ENCODE measurements around the gene MBD5.

Gene MBD5

DNA sequence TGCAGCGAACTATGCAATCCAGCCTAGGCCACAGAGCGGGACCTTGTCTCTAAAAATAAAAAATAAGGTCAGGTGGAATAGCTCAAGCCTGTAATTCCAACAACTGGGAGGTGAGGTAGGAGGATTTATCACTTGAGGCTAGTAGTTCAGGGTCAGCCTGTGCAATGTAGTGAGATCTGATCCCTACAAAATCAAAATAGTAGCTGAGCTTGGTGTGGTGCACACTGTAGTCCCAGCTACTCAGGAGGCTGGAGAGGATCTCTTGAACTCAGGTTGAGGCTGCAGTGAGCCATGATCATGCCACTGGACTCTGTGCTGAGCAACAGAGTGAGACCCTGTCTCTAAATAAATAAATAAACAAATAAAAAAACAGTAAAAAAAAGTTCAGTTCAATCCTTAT, 5.7 kb downstream of the MBD5 start:
- DNase-seq (ENCODE audit: extremely low read depth, insufficient read length): no peak
- Histone ChIP-seq H3K36me3 (ENCODE audit: control insufficient read depth, insufficient read depth, low read length) (0 out of 2 replicates have a peak, but pooled peaks cover 1% of the 10 kb centered on the region), H3K4me3 (replicated peaks; ENCODE audit: low read depth, low read length) (no peak overlapping the region), H3K27me3 (replicated peaks; ENCODE audit: control insufficient read depth, insufficient read depth, low read length) (no peaks in the 10 kb centered on the region)
- TF ChIP-seq, protein P1, sequence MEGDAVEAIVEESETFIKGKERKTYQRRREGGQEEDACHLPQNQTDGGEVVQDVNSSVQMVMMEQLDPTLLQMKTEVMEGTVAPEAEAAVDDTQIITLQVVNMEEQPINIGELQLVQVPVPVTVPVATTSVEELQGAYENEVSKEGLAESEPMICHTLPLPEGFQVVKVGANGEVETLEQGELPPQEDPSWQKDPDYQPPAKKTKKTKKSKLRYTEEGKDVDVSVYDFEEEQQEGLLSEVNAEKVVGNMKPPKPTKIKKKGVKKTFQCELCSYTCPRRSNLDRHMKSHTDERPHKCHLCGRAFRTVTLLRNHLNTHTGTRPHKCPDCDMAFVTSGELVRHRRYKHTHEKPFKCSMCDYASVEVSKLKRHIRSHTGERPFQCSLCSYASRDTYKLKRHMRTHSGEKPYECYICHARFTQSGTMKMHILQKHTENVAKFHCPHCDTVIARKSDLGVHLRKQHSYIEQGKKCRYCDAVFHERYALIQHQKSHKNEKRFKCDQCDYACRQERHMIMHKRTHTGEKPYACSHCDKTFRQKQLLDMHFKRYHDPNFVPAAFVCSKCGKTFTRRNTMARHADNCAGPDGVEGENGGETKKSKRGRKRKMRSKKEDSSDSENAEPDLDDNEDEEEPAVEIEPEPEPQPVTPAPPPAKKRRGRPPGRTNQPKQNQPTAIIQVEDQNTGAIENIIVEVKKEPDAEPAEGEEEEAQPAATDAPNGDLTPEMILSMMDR (IDR thresholded peaks at IDR 0.05; ENCODE audit: insufficient read depth, low read length, poor library complexity, severe bottlenecking): no peak

DNA sequence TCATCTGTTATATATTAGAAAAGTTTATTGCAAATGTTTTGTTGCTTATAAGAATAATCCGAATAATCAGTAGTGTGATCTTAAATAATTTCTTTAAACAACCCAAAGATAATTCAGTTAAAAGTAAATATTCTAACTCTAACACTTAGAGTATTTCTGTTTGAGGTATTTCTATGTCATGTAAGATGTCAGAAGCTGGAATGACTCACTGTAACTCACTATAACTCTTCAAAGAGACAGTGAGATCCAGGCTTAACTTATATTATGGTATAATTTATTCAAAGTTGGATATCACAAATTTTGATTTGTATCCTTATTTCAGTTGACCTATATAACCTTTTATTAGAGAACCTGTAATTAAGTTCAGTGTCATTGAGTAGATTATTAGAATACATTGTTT, 6.9 kb downstream of the MBD5 start:
- TF ChIP-seq, protein P1 (IDR thresholded peaks at IDR 0.05; ENCODE audit: insufficient read depth, low read length, poor library complexity, severe bottlenecking): no peak
- 0 out of 2 replicates have a peak, but pooled peaks cover 1% of the 10 kb centered on the region for H3K36me3 ChIP-seq (ENCODE audit: control insufficient read depth, insufficient read depth, low read length)
- no peaks in the 10 kb centered on the region for H3K27me3 ChIP-seq (replicated peaks; ENCODE audit: control insufficient read depth, insufficient read depth, low read length)
- no peak for DNase-seq (ENCODE audit: extremely low read depth, insufficient read length)
- no peak overlapping the region for H3K4me3 ChIP-seq (replicated peaks; ENCODE audit: low read depth, low read length)

DNA sequence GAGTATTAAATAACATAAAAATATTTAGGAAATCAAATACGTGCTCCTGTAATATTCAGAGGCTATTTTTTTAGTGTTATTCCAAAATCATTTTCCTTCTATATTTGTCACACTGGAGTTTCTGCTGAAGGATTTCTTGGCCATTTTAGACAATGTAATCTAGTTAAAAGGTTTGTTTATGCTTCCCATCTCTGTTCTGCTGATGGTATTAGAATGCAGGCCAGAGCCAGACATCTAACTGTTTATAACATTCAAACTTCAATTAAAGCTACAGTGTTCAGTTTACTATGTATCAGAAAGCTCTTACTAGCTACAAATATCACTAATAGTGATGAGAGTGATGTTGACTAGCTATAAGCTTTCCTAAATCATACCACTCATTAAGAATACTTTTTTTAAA, 7.9 kb downstream of the MBD5 start:
- no peak overlapping the region for H3K4me3 ChIP-seq (replicated peaks; ENCODE audit: low read depth, low read length)
- H3K36me3 ChIP-seq (ENCODE audit: control insufficient read depth, insufficient read depth, low read length): 0 out of 2 replicates have a peak, but pooled peaks cover 1% of the 10 kb centered on the region
- no peaks in the 10 kb centered on the region for H3K27me3 ChIP-seq (replicated peaks; ENCODE audit: control insufficient read depth, insufficient read depth, low read length)
- DNase-seq (ENCODE audit: extremely low read depth, insufficient read length): no peak
- TF ChIP-seq, protein P1 (IDR thresholded peaks at IDR 0.05; ENCODE audit: insufficient read depth, low read length, poor library complexity, severe bottlenecking): no peak

DNA sequence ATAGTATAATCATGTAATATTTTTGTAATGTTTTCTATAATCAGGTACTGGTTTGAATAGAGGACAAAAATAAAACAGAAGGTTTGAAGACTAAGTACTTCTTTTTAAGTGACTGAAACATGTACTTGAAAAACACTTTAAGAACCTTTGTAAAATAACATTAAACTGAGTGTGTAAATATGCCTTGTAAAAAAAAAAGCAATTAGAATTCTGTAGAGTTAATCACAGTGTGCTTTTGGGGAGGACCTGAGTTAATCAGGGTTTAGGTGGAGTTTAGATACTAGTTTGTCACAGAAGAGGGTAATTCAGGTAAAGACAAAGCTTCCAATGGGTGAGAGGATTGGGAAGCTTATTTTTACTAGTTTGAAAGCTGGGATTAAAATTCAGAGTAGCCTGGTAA, 10.3 kb downstream of the MBD5 start:
- 0 out of 2 replicates have a peak, but pooled peaks cover 1% of the 10 kb centered on the region for H3K36me3 ChIP-seq (ENCODE audit: control insufficient read depth, insufficient read depth, low read length)
- no peak for DNase-seq (ENCODE audit: extremely low read depth, insufficient read length)
- no peak overlapping the region for H3K4me3 ChIP-seq (replicated peaks; ENCODE audit: low read depth, low read length)
- no peaks in the 10 kb centered on the region for H3K27me3 ChIP-seq (replicated peaks; ENCODE audit: control insufficient read depth, insufficient read depth, low read length)
- TF ChIP-seq, protein P1 (IDR thresholded peaks at IDR 0.05; ENCODE audit: insufficient read depth, low read length, poor library complexity, severe bottlenecking): no peak

DNA sequence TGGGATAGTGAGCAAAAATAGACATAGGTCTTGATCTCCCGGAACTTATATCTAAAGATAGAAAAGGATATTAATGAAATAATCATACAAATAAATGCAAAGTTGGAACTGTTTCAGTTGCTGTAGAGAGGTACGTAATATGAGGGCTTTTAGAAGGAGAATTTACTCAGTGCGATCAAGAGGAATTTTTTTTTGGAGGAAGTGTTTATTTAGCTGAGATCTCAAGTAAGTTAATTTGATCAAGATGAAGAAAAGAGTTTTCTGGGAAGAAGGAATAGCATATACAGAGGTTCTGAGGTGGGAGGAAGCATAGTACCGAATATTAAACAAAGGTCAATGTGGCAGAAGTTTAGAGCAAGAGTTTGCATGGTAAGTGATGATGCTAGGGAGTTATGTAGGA, 11.3 kb downstream of the MBD5 start:
- DNase-seq (ENCODE audit: extremely low read depth, insufficient read length): no peak
- TF ChIP-seq, protein P1 (IDR thresholded peaks at IDR 0.05; ENCODE audit: insufficient read depth, low read length, poor library complexity, severe bottlenecking): no peak
- Histone ChIP-seq H3K27me3 (replicated peaks; ENCODE audit: control insufficient read depth, insufficient read depth, low read length) (no peaks in the 10 kb centered on the region), H3K36me3 (ENCODE audit: control insufficient read depth, insufficient read depth, low read length) (no peaks in the 10 kb centered on the region), H3K4me3 (replicated peaks; ENCODE audit: low read depth, low read length) (no peak overlapping the region)

DNA sequence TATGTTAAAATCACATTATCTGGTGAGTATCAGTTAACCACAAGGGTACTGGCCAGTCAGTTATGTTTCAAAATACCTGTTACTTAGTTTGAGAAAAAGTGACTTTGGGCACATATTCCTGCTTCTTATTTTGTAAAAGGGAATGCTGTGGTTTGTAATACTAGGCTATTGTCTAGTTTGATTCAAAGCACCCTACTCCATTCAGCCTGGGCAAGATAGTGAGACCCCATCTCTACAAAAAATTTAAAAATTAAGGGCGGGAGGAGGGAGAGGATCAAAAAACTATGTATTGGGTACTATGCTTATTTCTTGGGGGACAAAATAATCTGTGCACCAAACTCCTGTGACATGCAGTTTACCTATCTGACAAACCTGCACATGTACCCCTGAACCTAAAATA, 18.9 kb downstream of the MBD5 start:
- Histone ChIP-seq H3K36me3 (ENCODE audit: control insufficient read depth, insufficient read depth, low read length) (no peaks in the 10 kb centered on the region), H3K27me3 (replicated peaks; ENCODE audit: control insufficient read depth, insufficient read depth, low read length) (no peaks in the 10 kb centered on the region), H3K4me3 (replicated peaks; ENCODE audit: low read depth, low read length) (no peak overlapping the region)
- TF ChIP-seq, protein P1 (IDR thresholded peaks at IDR 0.05; ENCODE audit: insufficient read depth, low read length, poor library complexity, severe bottlenecking): no peak
- no peak for DNase-seq (ENCODE audit: extremely low read depth, insufficient read length)

Data from GM06990 (cell line).